WERI-Rb-1 (cell line): ENCODE data around the gene SLC40A1.

Experiments
- DNase-seq: peaks from one replicate; pipeline ENCODE4 v3.0.0-alpha.2; 2020
- H3K27ac ChIP-seq: fragments of 250-450 bp; sonication (Bioruptor Pico); 2 replicates; pipeline ENCODE4 v1.5.1; 2020; ENCODE audit warnings: mild to moderate bottlenecking, moderate library complexity
- H3K27me3 ChIP-seq: fragments of 250-450 bp; sonication (Bioruptor Pico); 2 replicates; pipeline ENCODE4 v1.5.1; 2021; ENCODE audit warnings: mild to moderate bottlenecking, low read depth, moderate library complexity; ENCODE audit not compliant: insufficient read depth, severe bottlenecking
- H3K36me3 ChIP-seq: fragments of 250-450 bp; sonication (Bioruptor Pico); 2 replicates; pipeline ENCODE4 v1.5.1; 2020; ENCODE audit warnings: mild to moderate bottlenecking, moderate library complexity
- H3K4me3 ChIP-seq: 2 replicates; pipeline ENCODE4 v1.5.1; 2011; ENCODE audit warnings: low read depth, mild to moderate bottlenecking, control low read depth, low read length
- H3K9me3 ChIP-seq: fragments of 250-450 bp; sonication (Bioruptor Pico); 2 replicates; pipeline ENCODE4 v1.5.1; 2021; ENCODE audit warnings: mild to moderate bottlenecking, moderate library complexity; ENCODE audit not compliant: severe bottlenecking
- CTCF ChIP-seq: IDR thresholded peaks from 2 replicates; pipeline ENCODE4 v1.5.1; 2011; ENCODE audit warnings: low read depth, mild to moderate bottlenecking, control low read depth, inconsistent platforms, low read length

The SLC40A1 gene

DNA sequence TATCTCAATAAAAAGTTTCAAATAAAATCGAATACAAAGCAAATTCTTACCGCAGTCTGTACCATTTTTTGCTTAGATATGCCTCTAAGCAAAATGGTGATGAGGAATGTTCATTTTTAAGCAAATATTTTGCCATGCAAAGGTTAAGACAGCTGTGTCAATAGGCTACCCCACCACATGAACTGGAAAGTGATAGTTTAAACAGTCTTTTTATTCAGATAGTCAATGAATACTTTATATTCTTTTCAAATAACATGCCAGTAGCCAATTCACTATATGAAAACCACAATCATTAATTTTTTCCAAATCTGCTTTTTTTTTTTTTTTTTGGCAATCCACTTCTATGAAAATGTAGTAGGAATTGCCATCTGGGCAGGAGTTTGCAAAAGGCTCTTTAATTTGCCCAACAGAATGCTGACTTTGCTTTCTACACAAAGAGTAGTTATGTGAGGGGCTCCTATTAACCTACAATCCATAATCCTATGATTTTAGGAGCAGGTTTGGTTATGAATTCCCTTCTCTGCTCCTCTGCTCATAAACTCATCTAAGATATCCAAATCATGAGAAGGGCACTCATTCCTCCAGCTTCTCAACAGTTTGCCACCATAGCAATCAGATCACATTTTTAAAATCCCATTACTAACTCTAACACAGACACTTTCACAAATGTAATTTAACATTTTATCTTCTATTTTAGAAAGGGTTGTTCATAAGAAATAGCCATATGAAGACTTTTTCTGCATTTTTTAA lies 69.2 kb downstream of the SLC40A1 start:
- H3K36me3 ChIP-seq, result no peaks in the 10 kb centered on the region
- TF ChIP-seq CTCF, result no peak
- no peak for DNase-seq
- peaks cover 4% of the 10 kb centered on the region for H3K9me3 ChIP-seq
- H3K4me3 ChIP-seq, result no peak overlapping the region
- H3K27ac ChIP-seq, result no peak overlapping the region
- no peaks in the 10 kb centered on the region for H3K27me3 ChIP-seq
